ENCODE data around the gene RGS14. TPM values are rescaled to one million over a fixed set of nuclear protein-coding genes. Genes with fewer than 3 reads are reported as not detected.

RGS14 gene
- polyA plus RNA-seq, 1 experiment, result 2.6 TPM

- Histone ChIP-seq H3K27me3 (ENCODE audit: control insufficient read depth, insufficient read depth, low read length) (no peaks in the 10 kb centered on the region), H3K4me3 (ENCODE audit: low read depth, low read length) (peak overlapping the region; percentile 58), H3K27ac (ENCODE audit: low read depth, low read length) (peak overlapping the region; percentile 86), H3K9me3 (ENCODE audit: control insufficient read depth, insufficient read depth, low read length) (peaks cover 4% of the 10 kb centered on the region; the same call in 1 of the 2 replicates)
- CTCF ChIA-PET, result interaction anchor here (0.5 to 2.1 kb wide), 11 partner anchors 12 to 91 kb away, joined by 3 to 16 read pairs (median 5); partner anchors contain the start of gene LMAN2
- no peak for TF ChIP-seq CTCF (IDR thresholded peaks at IDR 0.05; ENCODE audit: low read depth, low read length)
- POLR2A ChIA-PET, result interaction anchor here (0.6 to 2.1 kb wide), 6 partner anchors 9 to 823 kb away, joined by 3 to 7 read pairs (median 4); partner anchors contain the start of genes GRK6 and LMAN2
- no peak for DNase-seq (ENCODE audit: low read depth, low spot score)
These were observed 9.0 kb downstream of the RGS14 start for GRCh38 chr5:177366528-177367322.

GRCh38 chr5:177367323-177367848 is 9.7 kb downstream of the RGS14 start:
- H3K4me3 ChIP-seq (ENCODE audit: low read depth, low read length), result peak overlapping the region; percentile 58
- CTCF ChIA-PET, result interaction anchor here (0.6 to 2.1 kb wide), 9 partner anchors 12 to 90 kb away, joined by 3 to 16 read pairs (median 5); partner anchors contain the start of gene LMAN2
- POLR2A ChIA-PET, result interaction anchor here (0.6 to 2.1 kb wide), 6 partner anchors 8 to 822 kb away, joined by 3 to 7 read pairs (median 4); partner anchors contain the start of genes GRK6 and LMAN2
- no peaks in the 10 kb centered on the region for H3K27me3 ChIP-seq (ENCODE audit: control insufficient read depth, insufficient read depth, low read length)
- no peak for DNase-seq (ENCODE audit: low read depth, low spot score)
- peaks cover 4% of the 10 kb centered on the region; the same call in 1 of the 2 replicates for H3K9me3 ChIP-seq (ENCODE audit: control insufficient read depth, insufficient read depth, low read length)
- TF ChIP-seq CTCF (IDR thresholded peaks at IDR 0.05; ENCODE audit: low read depth, low read length), result peak; percentile 23; the same call in 1 of the 2 replicates
- no peak overlapping the region for H3K27ac ChIP-seq (ENCODE audit: low read depth, low read length)

- DNase-seq (ENCODE audit: low read depth, low spot score), result no peak
- TF ChIP-seq CTCF (IDR thresholded peaks at IDR 0.05; ENCODE audit: low read depth, low read length), result no peak
- no peak overlapping the region for H3K4me3 ChIP-seq (ENCODE audit: low read depth, low read length)
- H3K27me3 ChIP-seq (ENCODE audit: control insufficient read depth, insufficient read depth, low read length), result no peaks in the 10 kb centered on the region
- no peak overlapping the region for H3K27ac ChIP-seq (ENCODE audit: low read depth, low read length)
- CTCF ChIA-PET, result interaction anchor here (0.8 to 5.6 kb wide), 10 partner anchors 8 to 133 kb away, joined by 3 to 61 read pairs (median 4); partner anchors contain the start of genes LMAN2 and SLC34A1
- POLR2A ChIA-PET, result interaction anchor here (2.1 kb wide), 1 partner anchor 11 kb away, joined by 6 read pairs; no protein-coding TSS in a partner anchor
- H3K9me3 ChIP-seq (ENCODE audit: control insufficient read depth, insufficient read depth, low read length), result peaks cover 4% of the 10 kb centered on the region; the same call in 1 of the 2 replicates
These were observed 10.5 kb downstream of the RGS14 start for GRCh38 chr5:177367981-177368868.

- H3K4me3 ChIP-seq (ENCODE audit: low read depth, low read length), result no peak overlapping the region
- H3K27me3 ChIP-seq (ENCODE audit: control insufficient read depth, insufficient read depth, low read length), result no peaks in the 10 kb centered on the region
- H3K9me3 ChIP-seq (ENCODE audit: control insufficient read depth, insufficient read depth, low read length), result peaks cover 4% of the 10 kb centered on the region; the same call in 1 of the 2 replicates
- POLR2A ChIA-PET, result no interaction called here
- TF ChIP-seq CTCF (IDR thresholded peaks at IDR 0.05; ENCODE audit: low read depth, low read length), result peak; percentile 73
- CTCF ChIA-PET, result interaction anchor here (0.6 to 5.6 kb wide), 16 partner anchors 8 to 133 kb away, joined by 3 to 61 read pairs (median 4); partner anchors contain the start of genes LMAN2 and SLC34A1
- DNase-seq (ENCODE audit: low read depth, low spot score), result no peak
- no peak overlapping the region for H3K27ac ChIP-seq (ENCODE audit: low read depth, low read length)
These were observed 11.3 kb downstream of the RGS14 start for GRCh38 chr5:177368869-177369644.
